SHP77 treated with DMSO at 0.1 percent for 48 hours (cell line): Measurements from ENCODE around the gene VAV3.

ENCODE experiments used
- DNase-seq: peaks from one replicate; lab custom pipeline; 2025; lab: John Stamatoyannopoulos, UW

VAV3 gene

DNA sequence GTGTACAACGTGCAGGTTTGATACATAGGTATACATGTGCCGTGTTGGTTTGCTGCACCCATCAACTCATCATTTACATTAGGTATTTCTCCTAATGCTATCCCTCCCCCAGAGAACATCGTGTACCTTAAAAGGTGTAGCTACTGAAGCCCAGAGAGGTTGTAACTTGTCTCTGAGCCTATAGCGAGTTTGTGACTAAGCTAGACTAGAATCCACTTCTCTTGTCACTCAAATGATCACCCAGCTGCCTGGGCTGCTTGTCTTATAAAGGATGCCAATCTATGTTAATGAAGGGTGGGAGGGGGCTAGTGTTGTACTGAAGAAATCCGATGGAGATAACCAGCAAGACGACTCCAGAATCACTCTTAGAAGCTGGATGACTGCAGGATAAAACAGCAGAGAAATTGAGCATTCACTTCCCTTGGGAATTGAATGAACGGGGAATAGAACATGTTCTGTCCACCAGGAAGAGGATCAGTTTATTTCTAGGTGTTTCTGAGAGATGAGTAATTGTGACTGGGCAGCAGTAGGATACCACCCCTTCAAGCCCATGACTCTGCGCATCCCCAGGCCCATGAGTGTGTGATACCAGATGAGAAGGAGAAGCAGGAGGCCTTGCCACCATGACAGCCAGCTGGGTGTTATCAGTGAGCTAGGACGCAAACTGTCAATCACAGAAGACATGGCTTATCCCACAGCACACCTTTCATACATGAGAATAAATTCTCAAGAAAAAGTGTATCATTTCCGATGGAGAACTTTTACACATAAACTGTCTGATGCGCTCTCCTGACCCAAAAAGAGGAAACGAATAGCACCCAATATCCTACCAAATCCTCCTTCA lies 433.7 kb downstream of the VAV3 start:
- DNase-seq = no peak

DNA sequence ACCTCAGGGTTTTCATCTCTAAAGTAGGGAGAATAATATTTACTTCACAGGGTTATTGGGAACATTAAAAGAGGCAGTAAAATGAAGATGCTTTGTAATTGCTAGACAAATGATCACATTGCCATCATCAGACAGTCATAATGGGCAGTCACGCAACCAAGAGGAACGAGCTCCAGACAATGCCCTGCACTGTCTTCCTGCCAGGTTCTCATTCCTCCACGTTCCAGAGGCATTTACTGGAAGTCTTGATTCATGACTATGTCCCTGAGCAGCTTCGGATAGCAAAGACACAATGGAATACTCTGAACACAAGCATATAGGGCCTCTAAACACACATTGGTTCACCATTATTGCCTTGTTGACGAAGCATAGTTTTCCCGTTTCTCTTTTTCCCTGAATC lies 434.4 kb downstream of the VAV3 start:
- peak; percentile 38 for DNase-seq

DNA sequence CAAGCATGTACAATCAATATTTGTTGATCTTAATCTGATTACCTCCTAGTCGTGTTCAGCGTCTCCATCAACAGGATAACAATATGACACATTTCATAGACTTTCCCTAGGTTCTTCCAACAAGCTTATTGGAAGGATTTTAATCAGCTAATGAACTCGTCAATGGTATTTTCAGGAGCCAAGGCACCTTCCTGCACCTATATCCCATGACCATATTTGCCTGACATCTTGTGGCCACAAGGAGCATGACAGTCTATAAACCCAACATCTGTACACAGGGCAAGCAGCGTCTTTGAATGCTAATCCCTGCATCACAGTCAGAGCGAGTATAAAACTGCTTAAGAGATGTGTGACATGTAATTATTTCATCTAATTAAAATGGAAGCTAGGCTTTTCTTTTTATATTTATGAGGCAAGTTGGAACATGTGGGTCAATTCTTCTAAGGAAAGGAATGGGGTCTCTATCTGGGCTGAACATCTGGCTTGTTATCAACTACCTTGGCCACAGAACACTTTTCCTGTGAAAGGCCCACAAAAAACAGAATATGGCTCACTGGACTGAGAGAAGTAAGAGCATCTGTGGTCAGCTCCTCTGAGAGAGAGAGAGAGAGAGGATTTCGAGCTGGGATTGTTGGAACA lies 435.4 kb downstream of the VAV3 start:
- peak; percentile 75 for DNase-seq

DNA sequence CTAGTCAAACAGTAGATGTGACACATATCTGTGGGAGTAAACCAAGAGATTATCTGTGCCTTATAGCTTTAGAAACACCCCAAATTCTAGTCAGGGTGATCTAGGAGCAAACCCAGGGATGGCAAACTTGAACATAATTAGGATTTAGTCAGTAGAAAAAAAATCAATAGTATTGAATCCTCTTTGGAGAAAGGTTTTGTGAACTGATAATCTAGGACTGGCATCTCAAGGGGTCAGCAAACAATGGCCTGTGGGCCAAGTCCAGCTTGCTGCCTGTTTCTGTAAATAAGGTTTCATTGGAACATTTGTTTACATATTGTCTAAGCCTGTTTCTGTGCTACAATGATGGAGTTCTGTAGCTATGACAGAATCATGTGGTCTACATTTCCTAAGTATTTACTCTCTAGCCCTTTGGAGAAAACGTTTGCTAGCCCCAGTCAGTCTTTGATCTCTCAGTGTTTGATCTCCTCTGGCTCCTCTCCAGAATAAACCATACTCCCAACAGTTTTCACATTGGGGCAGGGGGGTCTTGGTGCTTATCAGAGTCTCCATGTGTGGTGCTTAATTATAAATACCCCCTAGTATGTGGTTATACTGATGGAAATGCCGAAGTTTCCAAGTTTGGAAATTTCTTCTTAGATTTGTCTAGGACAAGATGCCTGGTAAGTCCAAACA lies 438.3 kb downstream of the VAV3 start:
- peak; percentile 28 for DNase-seq

DNA sequence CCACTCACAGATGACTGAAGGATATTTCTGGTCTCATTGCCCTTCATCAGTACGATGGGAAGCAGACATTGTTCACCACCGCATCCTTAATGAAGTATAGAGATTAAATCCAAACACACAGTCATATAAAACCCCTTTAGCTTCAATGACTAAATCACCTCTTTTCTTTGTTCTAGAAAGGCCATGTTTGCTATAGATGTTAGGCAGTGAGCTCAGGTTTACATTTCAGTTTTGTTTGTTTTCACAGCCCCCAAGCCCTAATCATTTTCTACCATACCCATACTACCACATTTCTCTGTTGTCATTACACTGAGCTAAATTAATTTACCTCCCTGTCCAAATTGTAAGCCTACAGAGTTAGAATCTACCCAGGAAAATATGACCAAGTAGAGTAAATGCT lies 439.0 kb downstream of the VAV3 start:
- DNase-seq = peak; percentile 72

DNA sequence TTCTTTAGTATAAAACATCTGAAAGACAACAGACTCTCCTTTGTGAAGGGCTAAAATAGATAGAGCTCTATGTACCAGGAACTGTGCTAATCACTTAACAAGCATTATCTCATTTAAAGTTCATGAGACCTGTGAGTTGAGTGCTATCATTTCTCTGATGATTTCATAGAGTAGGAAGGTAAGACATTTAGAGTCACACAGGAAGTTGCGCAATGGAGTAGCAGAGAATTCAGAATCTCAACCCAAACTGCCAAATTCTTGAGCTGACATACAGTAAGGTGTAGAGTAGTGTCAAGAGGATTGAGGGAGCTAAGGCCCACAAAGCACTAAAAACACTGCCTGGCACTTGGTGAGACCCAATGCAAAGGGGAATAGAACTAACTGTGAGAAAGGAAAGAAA lies 439.8 kb downstream of the VAV3 start:
- DNase-seq = no peak

DNA sequence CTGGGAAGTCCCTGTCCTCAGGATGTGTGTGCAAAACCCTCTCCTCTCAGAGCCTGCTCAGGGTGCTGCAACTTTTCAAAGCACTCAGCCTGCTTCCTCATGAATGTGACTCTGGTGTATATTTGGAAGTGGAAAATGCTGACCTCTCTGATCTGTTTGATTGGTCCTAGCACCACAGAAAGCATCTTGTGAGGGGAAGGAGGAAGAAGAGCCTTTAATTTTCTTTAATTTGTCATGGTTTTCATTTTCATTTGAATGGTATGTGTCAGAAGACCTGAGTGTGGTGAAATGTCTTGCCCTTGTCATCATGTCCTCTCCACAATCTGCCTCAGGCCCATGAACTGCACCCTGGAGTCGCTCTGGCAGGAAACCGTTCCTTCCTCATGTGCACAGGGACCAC lies 440.7 kb downstream of the VAV3 start:
- DNase-seq = no peak

DNA sequence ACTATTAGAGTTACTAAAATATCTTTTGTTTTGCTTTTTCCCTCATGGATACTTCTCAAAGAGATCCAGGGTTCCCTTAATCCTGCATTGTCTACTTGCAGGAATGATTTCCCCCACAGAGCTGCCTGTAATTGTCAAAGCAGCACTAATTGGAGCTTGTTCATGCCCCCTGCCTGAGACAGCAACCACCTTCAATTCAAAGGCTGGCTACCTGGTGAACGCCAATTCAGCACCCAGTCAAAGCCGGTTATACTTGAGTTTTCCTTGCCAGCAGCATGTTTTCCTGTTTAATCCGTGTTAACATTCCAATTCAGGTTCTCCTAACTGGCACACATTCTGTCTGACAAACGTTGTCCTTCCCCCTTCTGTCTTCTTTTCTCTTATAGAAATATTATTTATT lies 441.2 kb downstream of the VAV3 start:
- DNase-seq = no peak

DNA sequence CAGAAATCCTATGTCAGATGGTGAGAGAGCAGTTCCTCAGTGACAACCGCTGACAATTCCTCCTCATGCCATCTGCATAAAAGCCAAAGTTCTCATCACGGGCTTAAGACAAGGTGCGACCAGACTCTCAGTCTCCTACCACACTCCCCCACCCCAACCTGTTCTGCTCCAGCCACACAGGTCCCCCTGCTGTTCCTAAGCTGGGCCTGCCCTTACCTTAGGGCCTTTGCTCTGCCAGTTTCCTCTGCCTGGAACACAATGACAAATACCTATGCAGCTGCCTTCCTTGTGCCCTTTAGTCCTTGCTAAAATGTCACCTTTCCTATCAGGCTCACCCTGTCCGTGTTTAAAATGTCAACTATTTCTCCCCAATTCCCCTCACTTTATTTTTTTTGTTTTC lies 441.9 kb downstream of the VAV3 start:
- DNase-seq = no peak
